ENCODE data around the gene ABL1.

ABL1 gene

GRCh38 chr9:130873966-130874365 is 38.9 kb downstream of the ABL1 start:
- DNase-seq = no peak

GRCh38 chr9:130874783-130875182 is 39.7 kb downstream of the ABL1 start:
- DNase-seq = no peak

- DNase-seq = no peak
These were observed 42.2 kb downstream of the ABL1 start for GRCh38 chr9:130877300-130877699.

- DNase-seq = no peak
These were observed 43.2 kb downstream of the ABL1 start for GRCh38 chr9:130878295-130878694.

GRCh38 chr9:130879863-130880411 is 44.9 kb downstream of the ABL1 start:
- no peak for DNase-seq

- DNase-seq = no peak
These were observed 45.7 kb downstream of the ABL1 start for GRCh38 chr9:130880599-130881220.

GRCh38 chr9:130881516-130881915 is 46.5 kb downstream of the ABL1 start:
- DNase-seq = no peak

GRCh38 chr9:130882696-130883225 is 47.7 kb downstream of the ABL1 start:
- DNase-seq = no peak

GRCh38 chr9:130883479-130883878 is 48.4 kb downstream of the ABL1 start:
- no peak for DNase-seq

- DNase-seq = no peak
These were observed 49.1 kb downstream of the ABL1 start for GRCh38 chr9:130884111-130884531.

GRCh38 chr9:130884542-130885483 is 49.8 kb downstream of the ABL1 start:
- DNase-seq = no peak

GRCh38 chr9:130885484-130886375 is 50.7 kb downstream of the ABL1 start:
- DNase-seq = no peak

GRCh38 chr9:130886981-130887380 is 51.9 kb downstream of the ABL1 start:
- DNase-seq = no peak

- DNase-seq = no peak
These were observed 52.6 kb downstream of the ABL1 start for GRCh38 chr9:130887494-130888144.

GRCh38 chr9:130888146-130888885 is 53.3 kb downstream of the ABL1 start:
- no peak for DNase-seq

- DNase-seq = no peak
These were observed 55.1 kb downstream of the ABL1 start for GRCh38 chr9:130890124-130890523.

- no peak for DNase-seq
These were observed 56.0 kb downstream of the ABL1 start for GRCh38 chr9:130890870-130891687.

GRCh38 chr9:130891688-130892476 is 56.8 kb downstream of the ABL1 start:
- DNase-seq = no peak

GRCh38 chr9:130892477-130893304 is 57.6 kb downstream of the ABL1 start:
- no peak for DNase-seq
